Measurements from ENCODE around the gene HPSE2.

DNA sequence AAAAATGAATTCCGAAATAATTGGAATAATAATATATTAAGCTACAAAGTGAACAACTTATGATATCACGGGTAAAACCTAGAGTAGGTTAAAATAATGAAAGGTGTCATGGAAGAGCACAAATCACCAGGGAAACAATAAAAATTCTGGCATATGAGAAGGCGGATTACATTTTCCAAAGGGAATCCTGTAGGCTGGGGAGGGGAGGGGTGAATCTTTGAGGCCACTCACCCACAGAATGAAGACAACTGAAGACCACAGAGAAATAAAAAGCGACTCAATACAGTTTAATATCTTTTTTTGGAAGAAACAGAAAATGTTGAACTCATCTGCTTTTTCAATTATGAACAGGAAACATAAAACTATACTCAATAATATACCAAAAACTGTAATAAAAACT, 659.6 kb downstream of the HPSE2 start:
- TF ChIP-seq, protein P1, sequence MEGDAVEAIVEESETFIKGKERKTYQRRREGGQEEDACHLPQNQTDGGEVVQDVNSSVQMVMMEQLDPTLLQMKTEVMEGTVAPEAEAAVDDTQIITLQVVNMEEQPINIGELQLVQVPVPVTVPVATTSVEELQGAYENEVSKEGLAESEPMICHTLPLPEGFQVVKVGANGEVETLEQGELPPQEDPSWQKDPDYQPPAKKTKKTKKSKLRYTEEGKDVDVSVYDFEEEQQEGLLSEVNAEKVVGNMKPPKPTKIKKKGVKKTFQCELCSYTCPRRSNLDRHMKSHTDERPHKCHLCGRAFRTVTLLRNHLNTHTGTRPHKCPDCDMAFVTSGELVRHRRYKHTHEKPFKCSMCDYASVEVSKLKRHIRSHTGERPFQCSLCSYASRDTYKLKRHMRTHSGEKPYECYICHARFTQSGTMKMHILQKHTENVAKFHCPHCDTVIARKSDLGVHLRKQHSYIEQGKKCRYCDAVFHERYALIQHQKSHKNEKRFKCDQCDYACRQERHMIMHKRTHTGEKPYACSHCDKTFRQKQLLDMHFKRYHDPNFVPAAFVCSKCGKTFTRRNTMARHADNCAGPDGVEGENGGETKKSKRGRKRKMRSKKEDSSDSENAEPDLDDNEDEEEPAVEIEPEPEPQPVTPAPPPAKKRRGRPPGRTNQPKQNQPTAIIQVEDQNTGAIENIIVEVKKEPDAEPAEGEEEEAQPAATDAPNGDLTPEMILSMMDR (IDR thresholded peaks at IDR 0.05): no peak
- TF ChIP-seq HEYL (CRISPR knock-in tag; IDR thresholded peaks at IDR 0.05) (no peak), RNF2 (IDR thresholded peaks at IDR 0.05; ENCODE audit: borderline replicate concordance, low read depth) (no peak), HDAC2 (IDR thresholded peaks at IDR 0.05) (no peak), USF2 (IDR thresholded peaks at IDR 0.05) (no peak), RAD21 (conservative IDR thresholded peaks at IDR 0.05 in 1 of 2, IDR thresholded peaks at IDR 0.05 in 1 of 2) (no peak), CEBPB (IDR thresholded peaks at IDR 0.05) (no peak), ZSCAN20 (CRISPR knock-in tag; IDR thresholded peaks at IDR 0.05) (no peak), EP300 (IDR thresholded peaks at IDR 0.05) (no peak), ESRRA (IDR thresholded peaks at IDR 0.05; ENCODE audit: borderline replicate concordance, low read length) (no peak), POLR2A (IDR thresholded peaks at IDR 0.05; ENCODE audit: low read length) (no peak), POLR2AphosphoS2 (conservative IDR thresholded peaks at IDR 0.05; ENCODE audit: low read length) (no peak)
- TF ChIP-seq, protein P2, sequence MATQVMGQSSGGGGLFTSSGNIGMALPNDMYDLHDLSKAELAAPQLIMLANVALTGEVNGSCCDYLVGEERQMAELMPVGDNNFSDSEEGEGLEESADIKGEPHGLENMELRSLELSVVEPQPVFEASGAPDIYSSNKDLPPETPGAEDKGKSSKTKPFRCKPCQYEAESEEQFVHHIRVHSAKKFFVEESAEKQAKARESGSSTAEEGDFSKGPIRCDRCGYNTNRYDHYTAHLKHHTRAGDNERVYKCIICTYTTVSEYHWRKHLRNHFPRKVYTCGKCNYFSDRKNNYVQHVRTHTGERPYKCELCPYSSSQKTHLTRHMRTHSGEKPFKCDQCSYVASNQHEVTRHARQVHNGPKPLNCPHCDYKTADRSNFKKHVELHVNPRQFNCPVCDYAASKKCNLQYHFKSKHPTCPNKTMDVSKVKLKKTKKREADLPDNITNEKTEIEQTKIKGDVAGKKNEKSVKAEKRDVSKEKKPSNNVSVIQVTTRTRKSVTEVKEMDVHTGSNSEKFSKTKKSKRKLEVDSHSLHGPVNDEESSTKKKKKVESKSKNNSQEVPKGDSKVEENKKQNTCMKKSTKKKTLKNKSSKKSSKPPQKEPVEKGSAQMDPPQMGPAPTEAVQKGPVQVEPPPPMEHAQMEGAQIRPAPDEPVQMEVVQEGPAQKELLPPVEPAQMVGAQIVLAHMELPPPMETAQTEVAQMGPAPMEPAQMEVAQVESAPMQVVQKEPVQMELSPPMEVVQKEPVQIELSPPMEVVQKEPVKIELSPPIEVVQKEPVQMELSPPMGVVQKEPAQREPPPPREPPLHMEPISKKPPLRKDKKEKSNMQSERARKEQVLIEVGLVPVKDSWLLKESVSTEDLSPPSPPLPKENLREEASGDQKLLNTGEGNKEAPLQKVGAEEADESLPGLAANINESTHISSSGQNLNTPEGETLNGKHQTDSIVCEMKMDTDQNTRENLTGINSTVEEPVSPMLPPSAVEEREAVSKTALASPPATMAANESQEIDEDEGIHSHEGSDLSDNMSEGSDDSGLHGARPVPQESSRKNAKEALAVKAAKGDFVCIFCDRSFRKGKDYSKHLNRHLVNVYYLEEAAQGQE (IDR thresholded peaks at IDR 0.05): no peak
- TF ChIP-seq, protein P3, sequence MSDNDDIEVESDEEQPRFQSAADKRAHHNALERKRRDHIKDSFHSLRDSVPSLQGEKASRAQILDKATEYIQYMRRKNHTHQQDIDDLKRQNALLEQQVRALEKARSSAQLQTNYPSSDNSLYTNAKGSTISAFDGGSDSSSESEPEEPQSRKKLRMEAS (IDR thresholded peaks at IDR 0.05): no peak

Measured in A549 (cell line).